ENCODE data around the gene LDLRAD3. TPM values are rescaled to one million over a fixed set of nuclear protein-coding genes. Genes with fewer than 3 reads are reported as not detected.

LDLRAD3 gene
- total and polyA plus RNA-seq, 4 experiments from 2014 or later = not detected

DNA sequence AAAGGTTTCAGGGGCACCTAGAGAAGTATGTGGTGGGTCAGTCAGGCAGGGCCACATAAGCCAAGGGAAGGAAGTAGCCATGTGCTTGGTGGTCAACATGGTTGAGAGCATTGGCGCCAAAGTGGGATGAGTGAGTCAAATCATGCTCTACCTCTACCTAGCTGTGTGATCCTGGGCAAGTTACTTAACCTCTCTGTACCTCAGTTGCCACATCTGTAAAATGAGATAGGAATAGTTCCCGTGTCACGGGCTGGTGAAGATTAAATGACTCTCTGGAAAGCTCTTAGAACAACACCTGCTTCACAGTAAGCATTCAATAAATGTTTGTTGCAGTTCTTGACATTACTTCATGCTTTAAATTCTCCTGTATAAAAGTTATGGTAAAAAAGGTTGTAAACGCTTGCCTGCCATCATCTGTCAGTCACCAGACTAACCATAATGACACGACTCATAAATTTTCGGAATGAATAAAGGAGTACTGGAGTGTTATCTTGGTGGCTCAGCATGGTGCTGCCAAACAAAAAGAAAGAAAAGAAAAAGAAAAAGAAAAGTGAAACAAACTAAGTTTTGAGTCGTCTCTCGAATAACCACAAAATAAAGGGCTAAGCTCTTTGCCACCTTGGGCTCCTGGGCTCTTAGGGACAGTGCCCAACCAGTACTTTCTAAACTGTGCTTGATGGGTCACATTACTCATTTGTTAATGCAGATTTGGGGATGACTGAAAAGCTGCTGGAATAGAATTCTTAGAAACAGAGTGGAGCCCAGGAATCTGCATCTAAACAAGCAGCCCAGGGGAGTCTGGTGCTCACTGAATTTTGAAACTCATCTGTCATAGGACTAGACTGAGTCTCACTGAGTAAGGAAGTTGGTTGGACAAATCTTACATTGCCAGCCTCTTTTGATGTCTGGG is 107.6 kb downstream of the LDLRAD3 start:
- intact Hi-C loops (cut with micrococcal nuclease) = no loop called here
- POLR2A ChIA-PET (ENCODE audit: partially characterized antibody) = no interaction called here

DNA sequence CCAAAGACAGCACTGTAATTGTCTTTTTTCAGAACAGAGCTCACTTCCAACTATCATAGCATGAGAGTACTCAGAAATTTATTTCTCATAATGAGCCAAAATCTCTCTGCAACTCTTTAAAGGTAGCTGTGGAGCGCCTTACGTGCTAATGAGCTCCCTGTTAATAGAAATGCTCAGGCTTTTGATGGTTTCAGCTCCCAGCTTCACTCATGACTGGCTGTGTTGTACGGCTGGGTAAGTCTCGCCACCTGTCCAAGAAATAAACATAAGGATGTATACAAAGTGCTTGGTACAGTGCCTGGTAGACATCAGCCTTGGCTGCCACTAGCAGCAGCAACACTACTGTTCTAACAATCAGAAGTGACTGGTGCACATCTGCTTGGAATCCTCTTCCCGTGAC is 109.4 kb downstream of the LDLRAD3 start:
- POLR2A ChIA-PET (ENCODE audit: partially characterized antibody) = no interaction called here
- H3K27ac ChIP-seq (ENCODE audit: low read depth, low read length) = no peak overlapping the region
- Mint-ChIP-seq H3K36me3 (no peaks in the 10 kb centered on the region), H3K27ac (no peak overlapping the region), H3K27me3 (peaks cover 11 to 12% of the 10 kb centered on the region in 2 donors), H3K9me3 (peaks cover 0 to 8% (median 2%) of the 10 kb centered on the region in 8 donors), H3K4me1 (no peaks in the 10 kb centered on the region), H3K4me3 (no peak overlapping the region)
- H3K4me3 ChIP-seq (ENCODE audit: low read length in 2 of 2) = no peak overlapping the region
- CTCF ChIA-PET (ENCODE audit: partially characterized antibody) = no interaction called here
- H3K9me3 ChIP-seq (ENCODE audit: control insufficient read depth in 1 of 2, low read length in 2 of 2) = no peaks in the 10 kb centered on the region
- H3K36me3 ChIP-seq (ENCODE audit: insufficient read depth, low read length) = no peaks in the 10 kb centered on the region
- no peak for DNase-seq
- no peaks in the 10 kb centered on the region for H3K4me1 ChIP-seq (ENCODE audit: insufficient read depth, low read length)
- H3K27me3 ChIP-seq (ENCODE audit: insufficient read depth, low read length) = no peaks in the 10 kb centered on the region
- intact Hi-C loops (cut with micrococcal nuclease) = no loop called here

More for the DNA sequence above, 107.6 kb downstream of the LDLRAD3 start:
- Mint-ChIP-seq H3K9me3 (peaks cover 0 to 5% (median under 1%) of the 10 kb centered on the region in 8 donors), H3K27me3 (peaks cover 6 to 7% of the 10 kb centered on the region in 2 donors), H3K4me1 (no peaks in the 10 kb centered on the region), H3K36me3 (no peaks in the 10 kb centered on the region), H3K4me3 (no peak overlapping the region), H3K27ac (no peak overlapping the region)
- H3K9me3 ChIP-seq (ENCODE audit: control insufficient read depth in 1 of 2, low read length in 2 of 2) = no peaks in the 10 kb centered on the region
- no peaks in the 10 kb centered on the region for H3K36me3 ChIP-seq (ENCODE audit: insufficient read depth, low read length)
- CTCF ChIA-PET (ENCODE audit: partially characterized antibody) = no interaction called here
- no peak for DNase-seq
- no peak overlapping the region for H3K4me3 ChIP-seq (ENCODE audit: low read length in 2 of 2)
- H3K27ac ChIP-seq (ENCODE audit: low read depth, low read length) = no peak overlapping the region
- H3K4me1 ChIP-seq (ENCODE audit: insufficient read depth, low read length) = no peaks in the 10 kb centered on the region
- no peaks in the 10 kb centered on the region for H3K27me3 ChIP-seq (ENCODE audit: insufficient read depth, low read length)

DNA sequence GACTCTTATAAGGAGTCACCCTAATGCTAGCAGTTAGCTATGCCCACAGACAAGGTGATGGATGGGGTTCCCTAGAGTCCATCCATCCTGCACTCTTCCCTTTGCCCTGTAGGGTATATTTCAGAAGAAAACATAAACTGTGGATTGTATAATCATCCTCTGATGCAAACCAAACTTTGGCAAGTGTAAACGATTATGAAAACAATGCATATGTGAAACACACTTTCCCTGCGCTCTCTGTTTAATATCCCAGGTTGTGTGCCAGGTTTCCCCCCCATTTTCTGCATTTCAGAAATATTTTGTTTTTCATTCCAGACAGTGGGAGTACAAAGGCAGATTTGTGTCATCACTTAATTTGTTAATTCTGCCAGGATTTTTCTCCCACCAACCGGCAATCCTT is 110.0 kb downstream of the LDLRAD3 start:
- no peaks in the 10 kb centered on the region for H3K9me3 ChIP-seq (ENCODE audit: control insufficient read depth in 1 of 2, low read length in 2 of 2)
- intact Hi-C loops (cut with micrococcal nuclease) = no loop called here

DNA sequence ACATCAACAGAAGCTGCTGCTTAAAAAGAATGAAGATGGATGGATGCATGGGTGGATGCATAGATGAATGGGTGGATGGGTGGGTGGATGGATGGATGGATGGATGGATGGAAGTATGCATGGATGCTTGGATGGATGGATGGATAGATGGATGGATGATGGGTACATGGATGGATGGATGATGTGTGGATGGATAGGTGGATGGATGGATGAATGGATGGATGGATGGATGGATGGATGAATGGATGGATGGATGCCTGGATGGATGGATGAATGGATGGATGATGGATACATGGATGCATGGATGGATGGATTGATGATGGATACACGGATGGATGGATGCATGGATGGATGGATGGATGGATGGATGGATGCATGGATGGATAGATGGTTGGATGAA is 110.8 kb downstream of the LDLRAD3 start:
- Histone ChIP-seq H3K9me3 (ENCODE audit: control insufficient read depth in 1 of 2, low read length in 2 of 2) (no peaks in the 10 kb centered on the region), H3K36me3 (ENCODE audit: insufficient read depth, low read length) (no peaks in the 10 kb centered on the region), H3K27ac (ENCODE audit: low read depth, low read length) (no peak overlapping the region), H3K4me1 (ENCODE audit: insufficient read depth, low read length) (no peaks in the 10 kb centered on the region), H3K27me3 (ENCODE audit: insufficient read depth, low read length) (no peaks in the 10 kb centered on the region), H3K4me3 (ENCODE audit: low read length in 2 of 2) (no peak overlapping the region)
- no peak for DNase-seq
- Mint-ChIP-seq H3K36me3 (no peaks in the 10 kb centered on the region), H3K9me3 (peaks cover 0 to 12% (median 6%) of the 10 kb centered on the region in 8 donors), H3K27me3 (peaks cover 10 to 15% of the 10 kb centered on the region in 2 donors), H3K27ac (no peak overlapping the region), H3K4me1 (no peaks in the 10 kb centered on the region), H3K4me3 (no peak overlapping the region)
- POLR2A ChIA-PET (ENCODE audit: partially characterized antibody) = no interaction called here
- CTCF ChIA-PET (ENCODE audit: partially characterized antibody) = no interaction called here
- intact Hi-C loops (cut with micrococcal nuclease) = no loop called here

More for the DNA sequence above, 110.0 kb downstream of the LDLRAD3 start:
- Histone ChIP-seq H3K4me3 (ENCODE audit: low read length in 2 of 2) (no peak overlapping the region), H3K27me3 (ENCODE audit: insufficient read depth, low read length) (no peaks in the 10 kb centered on the region), H3K27ac (ENCODE audit: low read depth, low read length) (no peak overlapping the region), H3K36me3 (ENCODE audit: insufficient read depth, low read length) (no peaks in the 10 kb centered on the region), H3K4me1 (ENCODE audit: insufficient read depth, low read length) (no peaks in the 10 kb centered on the region)
- H3K27me3 Mint-ChIP-seq = peaks cover 11 to 15% of the 10 kb centered on the region in 2 donors
- H3K4me1 Mint-ChIP-seq = no peaks in the 10 kb centered on the region
- H3K9me3 Mint-ChIP-seq = peaks cover 0 to 8% (median 2%) of the 10 kb centered on the region in 8 donors
- CTCF ChIA-PET (ENCODE audit: partially characterized antibody) = no interaction called here
- POLR2A ChIA-PET (ENCODE audit: partially characterized antibody) = no interaction called here
- H3K27ac Mint-ChIP-seq = no peak overlapping the region
- no peak for DNase-seq
- no peaks in the 10 kb centered on the region for H3K36me3 Mint-ChIP-seq
- H3K4me3 Mint-ChIP-seq = no peak overlapping the region

DNA sequence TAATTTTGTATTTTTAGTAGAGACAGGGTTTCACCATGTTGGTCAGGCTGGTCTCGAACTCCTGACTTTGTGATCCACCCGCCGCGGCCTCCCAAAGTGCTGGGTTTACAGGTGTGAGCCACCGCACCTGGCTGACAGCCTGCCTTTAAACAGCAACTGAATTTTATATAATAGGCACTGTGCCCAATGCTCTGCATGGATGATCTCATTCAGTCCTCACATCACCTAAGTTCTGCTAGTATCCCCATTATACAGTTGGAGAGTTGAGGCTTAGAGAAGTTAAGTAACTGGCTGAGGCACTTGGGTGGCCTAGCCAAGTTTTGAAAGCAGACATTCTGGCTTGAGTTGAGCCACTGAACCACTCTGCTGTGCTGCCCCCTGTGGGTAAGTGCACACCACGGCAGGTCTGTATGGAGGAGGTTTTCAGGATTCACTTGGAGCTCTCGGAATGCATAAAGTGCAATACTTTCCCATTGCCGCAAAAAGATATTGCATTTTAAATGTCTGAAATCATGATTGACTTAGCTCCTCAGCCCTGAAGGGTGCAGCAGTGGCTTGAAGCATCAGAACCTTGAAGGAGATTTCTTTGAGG is 112.4 kb downstream of the LDLRAD3 start:
- ChIA-PET CTCF (ENCODE audit: partially characterized antibody) (no interaction called here), POLR2A (ENCODE audit: partially characterized antibody) (no interaction called here)
- H3K36me3 Mint-ChIP-seq = no peaks in the 10 kb centered on the region
- intact Hi-C loops (cut with micrococcal nuclease) = no loop called here
- no peaks in the 10 kb centered on the region for H3K27me3 ChIP-seq (ENCODE audit: insufficient read depth, low read length)
- H3K4me1 ChIP-seq (ENCODE audit: insufficient read depth, low read length) = no peaks in the 10 kb centered on the region
- no peak for DNase-seq
- no peaks in the 10 kb centered on the region for H3K9me3 ChIP-seq (ENCODE audit: control insufficient read depth in 1 of 2, low read length in 2 of 2)
- H3K27ac ChIP-seq (ENCODE audit: low read depth, low read length) = no peak overlapping the region
- no peaks in the 10 kb centered on the region for H3K4me1 Mint-ChIP-seq
- no peak overlapping the region for H3K4me3 Mint-ChIP-seq
- no peaks in the 10 kb centered on the region for H3K36me3 ChIP-seq (ENCODE audit: insufficient read depth, low read length)
- peaks cover 0 to 20% (median 9%) of the 10 kb centered on the region in 8 donors for H3K9me3 Mint-ChIP-seq
- H3K27ac Mint-ChIP-seq = no peak overlapping the region
- peaks cover 6 to 11% of the 10 kb centered on the region in 2 donors for H3K27me3 Mint-ChIP-seq
- no peak overlapping the region for H3K4me3 ChIP-seq (ENCODE audit: low read length in 2 of 2)

DNA sequence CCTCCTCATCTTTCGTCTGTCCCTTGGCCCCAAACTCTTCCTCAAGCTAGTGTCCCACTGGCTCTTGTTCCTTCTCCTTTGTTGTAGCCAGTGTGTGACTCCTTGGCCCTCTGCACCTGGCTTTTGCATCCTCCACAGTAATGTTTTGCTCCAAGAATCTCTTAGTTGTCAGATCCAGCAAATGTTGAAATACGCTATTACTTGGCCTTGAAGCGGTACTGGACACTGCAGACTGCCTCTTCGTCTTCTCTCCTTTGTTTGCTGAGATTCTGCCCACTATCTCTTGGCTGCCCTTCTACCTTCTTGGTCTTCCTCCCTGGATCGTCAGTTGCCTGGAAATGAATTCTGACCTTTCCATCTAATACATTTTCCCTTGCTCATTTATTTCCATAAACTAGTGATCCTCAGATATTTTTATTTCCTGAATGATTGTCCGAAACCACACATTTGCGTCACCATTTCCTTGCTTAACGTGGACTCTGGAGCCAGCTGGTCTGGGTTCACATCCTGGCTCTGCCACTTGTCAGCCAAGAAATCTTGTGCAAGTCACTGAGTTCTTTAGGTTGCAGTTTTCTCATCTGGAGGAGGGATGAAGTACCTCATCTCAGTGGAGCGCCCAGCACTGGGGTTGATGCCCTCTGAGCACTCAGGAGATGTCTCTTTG is 113.6 kb downstream of the LDLRAD3 start:
- H3K27me3 ChIP-seq (ENCODE audit: insufficient read depth, low read length) = no peaks in the 10 kb centered on the region
- intact Hi-C loops (cut with micrococcal nuclease) = no loop called here
- Mint-ChIP-seq H3K9me3 (peaks cover 0 to 27% (median 9%) of the 10 kb centered on the region in 8 donors), H3K27ac (no peak overlapping the region), H3K4me3 (no peak overlapping the region), H3K27me3 (peaks cover 6 to 11% of the 10 kb centered on the region in 2 donors), H3K4me1 (no peaks in the 10 kb centered on the region), H3K36me3 (no peaks in the 10 kb centered on the region)
- no peaks in the 10 kb centered on the region for H3K4me1 ChIP-seq (ENCODE audit: insufficient read depth, low read length)
- POLR2A ChIA-PET (ENCODE audit: partially characterized antibody) = no interaction called here
- no peak for DNase-seq
- H3K27ac ChIP-seq (ENCODE audit: low read depth, low read length) = no peak overlapping the region
- no peaks in the 10 kb centered on the region for H3K36me3 ChIP-seq (ENCODE audit: insufficient read depth, low read length)
- H3K9me3 ChIP-seq (ENCODE audit: control insufficient read depth in 1 of 2, low read length in 2 of 2) = no peaks in the 10 kb centered on the region
- no peak overlapping the region for H3K4me3 ChIP-seq (ENCODE audit: low read length in 2 of 2)
- CTCF ChIA-PET (ENCODE audit: partially characterized antibody) = no interaction called here

DNA sequence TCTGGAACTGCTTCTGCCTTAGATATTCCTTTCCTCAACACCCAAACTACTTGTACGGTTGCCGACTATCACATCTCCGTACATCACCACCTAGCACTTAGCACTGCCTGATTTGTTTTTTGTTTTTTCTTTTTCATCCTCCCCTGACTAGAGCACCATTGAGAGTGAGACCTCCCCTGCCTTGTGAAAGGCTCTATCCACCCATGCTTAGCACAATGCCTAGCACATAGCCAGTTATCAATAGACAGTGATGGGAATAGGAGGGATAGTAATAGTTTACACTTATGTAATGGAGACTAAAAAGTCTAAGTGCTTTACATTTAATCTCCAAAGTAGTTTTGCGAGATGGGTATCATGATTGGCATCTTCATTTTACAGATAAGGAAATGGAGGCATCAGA is 115.8 kb downstream of the LDLRAD3 start:
- Mint-ChIP-seq H3K4me3 (no peak overlapping the region), H3K36me3 (no peaks in the 10 kb centered on the region), H3K4me1 (no peaks in the 10 kb centered on the region), H3K27ac (peak overlapping the region in 1 of 7 donors; percentile 33), H3K27me3 (peaks cover 6 to 12% of the 10 kb centered on the region in 2 donors), H3K9me3 (peaks cover 0 to 26% (median 10%) of the 10 kb centered on the region in 8 donors)
- no peak for DNase-seq
- H3K27ac ChIP-seq (ENCODE audit: low read depth, low read length) = no peak overlapping the region
- intact Hi-C loops (cut with micrococcal nuclease) = no loop called here
- ChIA-PET POLR2A (ENCODE audit: partially characterized antibody) (no interaction called here), CTCF (ENCODE audit: partially characterized antibody) (no interaction called here)
- H3K27me3 ChIP-seq (ENCODE audit: insufficient read depth, low read length) = no peaks in the 10 kb centered on the region
- H3K36me3 ChIP-seq (ENCODE audit: insufficient read depth, low read length) = no peaks in the 10 kb centered on the region
- no peak overlapping the region for H3K4me3 ChIP-seq (ENCODE audit: low read length in 2 of 2)
- no peaks in the 10 kb centered on the region for H3K9me3 ChIP-seq (ENCODE audit: control insufficient read depth in 1 of 2, low read length in 2 of 2)
- no peaks in the 10 kb centered on the region for H3K4me1 ChIP-seq (ENCODE audit: insufficient read depth, low read length)

Measured in CD4-positive, alpha-beta memory T cell (primary cell).